Activated CD4-positive, alpha-beta T cell treated with anti-CD3 and anti-CD28 coated beads, Interleukin-2, amount 10 ng/mL, durations not matched to agents 24 days and 14 days (primary cell): ENCODE results near the gene JPH3. TPM values are rescaled to one million over a fixed set of nuclear protein-coding genes. Genes with fewer than 3 reads are reported as not detected.

Experiments
- DNase-seq: peaks from one replicate; pipeline ENCODE4 v3.0.0; 2022
- H3K27ac Mint-ChIP-seq: one replicate; pipeline ENCODE4 v1.8.0; 2022; ENCODE audit warnings: mild to moderate bottlenecking, mixed read lengths
- H3K27me3 Mint-ChIP-seq: one replicate; pipeline ENCODE4 v1.8.0; 2022; ENCODE audit warnings: mixed read lengths
- H3K36me3 Mint-ChIP-seq: one replicate; pipeline ENCODE4 v1.8.0; 2022; ENCODE audit warnings: low read depth, mild to moderate bottlenecking, mixed read lengths
- H3K4me1 Mint-ChIP-seq: one replicate; pipeline ENCODE4 v1.8.0; 2021; ENCODE audit warnings: mixed read lengths
- H3K4me3 Mint-ChIP-seq: one replicate; pipeline ENCODE4 v1.8.0; 2022; ENCODE audit warnings: mild to moderate bottlenecking, moderate library complexity, mixed read lengths
- H3K9me3 Mint-ChIP-seq: one replicate; pipeline ENCODE4 v1.8.0; 2021; ENCODE audit warnings: mixed read lengths
- intact Hi-C: fragments of 100-400 bp; cut with micrococcal nuclease; formaldehyde crosslinking; loops from one replicate; pipeline ENCODE4 v1.15.1; 2023
- total RNA-seq: library from RNA; stranded (reverse); gene quantifications from 2 replicates; pipeline ENCODE4 v1.2.3, GENCODE V29; 2022

JPH3 gene
- 0.19 TPM in 1 of 2 replicates, not detected in the other for total RNA-seq

DNA sequence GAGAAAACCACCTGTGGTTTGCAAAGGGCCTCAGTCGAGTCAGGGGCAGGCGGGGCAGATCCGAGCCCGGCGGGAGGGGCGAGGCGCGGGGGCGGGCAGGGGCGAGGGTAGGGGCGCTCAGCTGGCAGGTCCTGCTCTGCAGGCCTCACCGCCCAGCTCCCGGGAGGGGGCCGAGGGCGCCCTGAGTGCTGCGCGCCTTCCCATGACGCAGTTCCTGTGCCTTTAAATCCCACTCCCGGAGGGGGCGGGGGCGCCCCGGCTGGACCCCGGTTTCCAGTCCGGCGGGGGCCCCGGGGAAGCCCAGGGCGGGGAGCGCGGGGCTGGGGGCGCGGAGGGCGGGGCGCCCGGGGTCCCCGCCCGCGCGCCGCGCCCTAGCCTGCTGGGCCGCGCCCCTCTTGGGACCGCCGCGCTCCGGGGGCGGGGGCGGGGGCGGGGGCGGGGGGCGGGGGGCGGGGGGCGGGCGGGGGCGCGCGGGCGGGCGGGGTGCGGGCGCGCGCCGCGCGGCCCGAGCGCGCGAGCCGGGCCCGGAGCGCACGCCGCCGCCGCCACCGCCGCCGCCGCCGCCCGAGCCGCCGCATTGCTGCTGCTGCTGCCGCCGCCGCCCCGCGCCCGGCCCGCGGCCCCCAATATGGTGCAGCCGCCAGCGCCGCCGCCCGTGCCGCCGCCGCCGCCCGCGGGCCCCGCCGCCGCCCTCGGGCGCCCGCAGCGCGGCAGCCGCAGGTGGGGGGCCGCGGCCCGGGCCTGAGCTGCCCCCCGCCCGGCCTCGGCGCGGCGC, at the start of gene JPH3:
TSS of gene JPH3 (plus strand) at position 508 of the 775 bp plus-strand sequence. CDS start 639 bp downstream, outside the sequence.
- intact Hi-C loops: no loop called here
- no peak within 1 kb of the TSS for H3K27ac Mint-ChIP-seq
- peak within 1 kb of the TSS; percentile 54 for H3K4me3 Mint-ChIP-seq
- H3K36me3 Mint-ChIP-seq: no peaks in the 10 kb centered on the region
- no peaks in the 10 kb centered on the region for H3K9me3 Mint-ChIP-seq
- peaks cover 55% of the 10 kb centered on the region for H3K27me3 Mint-ChIP-seq
- no peak for DNase-seq
- H3K4me1 Mint-ChIP-seq: peaks cover 3% of the 10 kb centered on the region

DNA sequence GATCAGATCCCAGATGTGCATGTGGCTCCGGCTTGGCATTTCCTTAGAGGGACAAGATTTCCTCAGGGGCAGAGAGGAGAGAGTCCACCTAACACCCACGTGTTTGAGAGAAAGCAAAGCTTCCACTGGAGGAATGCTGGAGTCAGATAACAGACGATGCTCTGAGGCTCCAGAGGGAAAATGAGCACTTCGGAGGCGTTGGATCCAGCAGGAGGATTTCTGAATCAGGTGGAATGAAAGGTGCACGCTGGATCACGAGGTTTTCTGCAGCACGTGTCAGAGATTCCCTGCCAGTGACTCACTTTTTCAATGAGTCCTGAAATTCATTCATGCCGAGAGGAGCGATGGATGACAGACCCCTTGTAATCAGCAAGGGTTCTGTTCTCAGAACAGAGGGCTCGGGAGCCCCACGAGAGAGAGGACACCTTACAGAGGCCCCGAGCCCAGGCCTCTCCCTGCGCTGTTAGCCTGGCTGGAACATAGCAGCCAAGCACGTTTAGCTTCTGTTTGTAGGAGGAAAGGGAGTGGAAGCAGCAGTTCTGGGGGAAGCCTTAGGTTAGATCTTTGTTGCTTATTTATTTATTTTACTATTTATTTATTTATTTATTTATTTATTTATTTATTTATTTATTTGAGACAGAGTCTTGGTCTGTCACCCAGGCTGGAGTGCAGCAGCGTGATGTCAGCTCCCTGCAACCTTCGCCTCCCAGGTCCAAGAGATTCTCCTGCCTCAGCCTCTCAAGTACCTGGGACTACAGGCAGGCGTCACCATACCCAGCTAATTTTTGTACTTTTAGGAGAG, 49.3 kb upstream of the JPH3 start:
- no peak for DNase-seq
- Mint-ChIP-seq H3K27ac (no peak overlapping the region), H3K36me3 (no peaks in the 10 kb centered on the region), H3K27me3 (peaks cover 2% of the 10 kb centered on the region), H3K9me3 (no peaks in the 10 kb centered on the region), H3K4me1 (no peaks in the 10 kb centered on the region), H3K4me3 (no peak overlapping the region)
- intact Hi-C loops: loop anchor here (5.0 kb wide), 1 partner anchor 214 kb away; the partner anchor contains the start of gene KLHDC4

DNA sequence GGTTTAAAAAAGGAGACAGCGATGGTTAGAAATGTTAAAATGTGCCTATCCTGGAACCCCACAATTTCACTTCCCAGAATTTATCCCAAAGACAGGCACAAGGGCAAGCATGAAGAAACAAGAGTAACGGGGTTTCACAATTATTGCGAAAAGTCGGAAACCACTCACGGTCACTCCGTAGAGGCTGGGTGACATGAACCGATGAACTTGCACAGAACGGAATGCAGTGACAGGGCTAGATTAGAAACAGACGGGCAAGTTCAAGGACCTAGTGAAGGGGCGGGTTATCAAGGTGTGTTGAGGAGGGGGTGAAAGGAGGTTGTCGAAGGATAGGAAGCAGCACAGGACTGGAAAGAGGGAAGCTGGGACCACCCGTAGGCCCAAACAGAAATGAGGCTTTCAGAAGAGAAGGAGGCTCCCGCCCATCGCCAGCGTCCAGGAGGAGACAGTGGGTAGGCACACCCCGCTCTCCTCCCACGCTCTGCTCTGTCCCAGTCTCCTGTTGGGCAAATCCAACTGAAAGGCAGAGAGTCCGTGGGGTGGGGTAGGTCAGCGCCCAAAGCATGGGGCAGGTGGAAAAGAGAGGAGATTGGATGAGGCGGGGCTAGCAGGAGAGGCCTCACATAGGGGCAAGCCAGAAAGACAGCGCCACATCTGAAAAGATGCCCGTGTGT, 47.4 kb upstream of the JPH3 start:
- no peak overlapping the region for H3K27ac Mint-ChIP-seq
- no peaks in the 10 kb centered on the region for H3K9me3 Mint-ChIP-seq
- no peak for DNase-seq
- H3K4me3 Mint-ChIP-seq: no peak overlapping the region
- intact Hi-C loops: loop anchor here (5.0 kb wide), 1 partner anchor 212 kb away; the partner anchor contains the start of gene KLHDC4
- no peaks in the 10 kb centered on the region for H3K4me1 Mint-ChIP-seq
- peaks cover 2% of the 10 kb centered on the region for H3K27me3 Mint-ChIP-seq
- H3K36me3 Mint-ChIP-seq: no peaks in the 10 kb centered on the region

DNA sequence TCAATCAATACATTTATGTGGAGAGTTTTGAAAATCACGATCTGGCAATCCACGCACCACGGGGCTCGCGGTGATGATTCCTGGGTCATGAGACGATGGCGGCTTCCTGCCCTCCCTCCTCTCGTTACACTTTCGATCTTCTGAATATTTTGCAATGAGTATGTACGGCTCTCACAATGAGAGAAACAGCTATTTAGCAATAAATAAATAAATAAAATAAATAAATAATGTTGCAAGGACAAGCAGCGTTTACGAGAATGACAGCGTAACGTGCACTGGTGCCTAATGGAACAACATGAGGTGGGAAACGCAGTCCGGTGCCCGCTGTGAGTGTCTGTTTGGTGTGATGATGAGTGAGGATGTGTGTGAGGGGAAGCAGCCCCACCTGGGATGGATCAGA, 46.7 kb upstream of the JPH3 start:
- no peak for DNase-seq
- Mint-ChIP-seq H3K4me1 (no peaks in the 10 kb centered on the region), H3K27me3 (peaks cover 2% of the 10 kb centered on the region), H3K27ac (no peak overlapping the region), H3K4me3 (no peak overlapping the region), H3K9me3 (no peaks in the 10 kb centered on the region), H3K36me3 (no peaks in the 10 kb centered on the region)
- intact Hi-C loops: no loop called here

DNA sequence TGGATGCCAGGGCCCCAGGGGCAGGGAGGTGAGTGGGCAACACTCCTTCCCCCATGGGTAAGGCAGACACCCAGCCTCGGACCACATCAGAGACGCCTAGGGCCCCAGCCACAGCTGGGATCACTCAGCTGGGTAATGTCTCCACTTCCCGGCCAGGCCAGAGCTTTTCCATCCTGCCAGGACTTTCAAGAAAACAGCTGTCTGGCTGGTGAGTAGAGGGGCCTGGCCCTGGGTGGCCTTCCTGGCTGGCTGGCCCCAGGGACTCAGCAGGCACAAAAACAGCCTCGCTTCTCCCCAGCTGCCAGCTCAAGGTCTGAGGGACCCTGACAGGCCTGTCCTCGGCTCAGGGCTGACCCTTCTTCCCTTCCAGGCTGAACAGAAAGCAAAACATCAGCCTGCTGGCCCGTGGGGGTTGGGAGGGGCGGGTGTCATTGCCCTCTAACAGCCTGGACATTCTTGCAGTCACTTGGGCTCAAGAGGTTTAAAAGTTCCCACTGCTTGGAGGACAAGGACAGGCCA, 45.3 kb upstream of the JPH3 start:
- intact Hi-C loops: no loop called here
- no peaks in the 10 kb centered on the region for H3K4me1 Mint-ChIP-seq
- H3K27me3 Mint-ChIP-seq: peaks cover 2% of the 10 kb centered on the region
- H3K4me3 Mint-ChIP-seq: no peak overlapping the region
- H3K27ac Mint-ChIP-seq: no peak overlapping the region
- DNase-seq: no peak
- no peaks in the 10 kb centered on the region for H3K9me3 Mint-ChIP-seq
- no peaks in the 10 kb centered on the region for H3K36me3 Mint-ChIP-seq

DNA sequence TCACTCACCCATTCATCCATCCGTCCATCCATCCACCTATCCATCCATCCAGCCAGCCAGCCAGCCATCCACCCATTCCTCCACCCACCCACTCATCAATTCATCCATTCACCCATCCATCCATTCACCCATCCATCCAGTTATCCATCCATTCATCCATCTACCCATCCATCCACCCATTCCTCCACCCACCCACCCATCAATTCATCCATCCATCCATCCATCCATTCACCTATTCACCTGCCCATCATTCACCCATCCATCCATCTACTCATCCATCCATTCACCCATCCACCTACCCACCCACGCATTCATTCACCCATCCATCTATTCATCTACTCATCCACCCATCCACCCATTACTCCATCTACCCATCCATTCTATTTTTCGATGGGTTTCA, 43.6 kb upstream of the JPH3 start:
- Mint-ChIP-seq H3K27ac (no peak overlapping the region), H3K36me3 (no peaks in the 10 kb centered on the region), H3K27me3 (peaks cover 2% of the 10 kb centered on the region), H3K4me1 (no peaks in the 10 kb centered on the region), H3K4me3 (no peak overlapping the region), H3K9me3 (peaks cover 3% of the 10 kb centered on the region)
- DNase-seq: no peak
- intact Hi-C loops: no loop called here

DNA sequence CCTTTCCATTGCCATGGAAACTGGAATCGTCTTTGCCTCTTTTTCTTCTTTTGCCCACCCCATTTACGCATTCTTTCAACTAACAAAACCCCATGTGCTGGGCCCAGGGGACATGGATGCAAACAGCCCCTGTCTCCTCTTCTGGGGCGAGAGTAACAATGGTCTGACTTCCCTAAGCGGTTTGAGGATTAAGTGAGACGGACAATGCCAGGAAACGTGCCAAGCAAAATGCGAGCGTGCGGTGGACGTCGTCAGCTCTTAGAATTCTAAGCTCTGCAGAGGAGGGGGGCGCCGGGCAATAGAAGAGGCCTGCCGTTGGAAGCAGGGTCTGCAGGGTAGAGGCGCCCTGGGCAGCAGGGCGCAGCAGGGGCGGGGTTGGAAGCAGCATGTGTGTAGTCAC, 42.4 kb upstream of the JPH3 start:
- peaks cover 11% of the 10 kb centered on the region for H3K9me3 Mint-ChIP-seq
- intact Hi-C loops: no loop called here

DNA sequence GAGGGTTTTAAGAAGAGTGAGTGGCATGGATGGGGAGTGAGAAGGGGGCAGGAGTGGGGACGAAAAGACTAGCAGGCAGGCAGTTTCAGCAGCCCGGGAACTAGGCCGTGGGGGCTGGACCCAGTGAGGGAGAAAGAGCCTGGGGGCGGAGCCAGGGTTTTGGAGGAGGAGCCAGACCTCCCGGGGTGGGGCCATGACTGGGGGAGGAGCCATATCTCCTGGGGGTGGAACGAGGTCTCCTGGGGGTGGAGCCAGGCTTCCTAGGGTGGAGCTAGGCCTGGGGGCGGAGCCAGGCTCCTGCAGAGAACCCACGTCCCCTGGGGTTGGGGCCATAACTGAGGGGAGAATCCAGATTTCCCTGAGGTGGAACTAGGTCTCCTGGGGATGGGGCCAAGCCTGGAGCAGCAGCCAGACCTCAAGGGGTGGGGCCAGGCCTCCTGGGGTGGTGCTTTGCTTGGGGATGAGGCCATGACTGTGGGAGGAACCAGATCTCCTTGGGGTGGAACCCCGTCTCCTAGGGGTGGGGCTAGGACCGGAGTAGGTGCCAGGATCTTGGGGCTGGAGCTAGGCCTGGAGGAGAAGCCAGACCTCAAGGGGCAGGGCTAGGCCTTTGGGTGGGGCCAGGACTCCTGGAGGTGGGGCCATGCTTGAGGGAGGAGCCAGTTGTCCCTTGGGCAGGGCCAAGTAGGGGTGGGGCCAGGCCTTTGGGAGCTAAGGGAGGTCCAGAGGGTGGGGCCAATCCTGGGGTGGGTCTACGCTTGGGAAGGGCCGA, 41.7 kb upstream of the JPH3 start:
- no peaks in the 10 kb centered on the region for H3K36me3 Mint-ChIP-seq

More for the DNA sequence above, 42.4 kb upstream of the JPH3 start:
- no peak overlapping the region for H3K27ac Mint-ChIP-seq
- peaks cover 2% of the 10 kb centered on the region for H3K27me3 Mint-ChIP-seq
- H3K4me3 Mint-ChIP-seq: no peak overlapping the region
- no peak for DNase-seq
- no peaks in the 10 kb centered on the region for H3K4me1 Mint-ChIP-seq
- H3K36me3 Mint-ChIP-seq: no peaks in the 10 kb centered on the region

DNA sequence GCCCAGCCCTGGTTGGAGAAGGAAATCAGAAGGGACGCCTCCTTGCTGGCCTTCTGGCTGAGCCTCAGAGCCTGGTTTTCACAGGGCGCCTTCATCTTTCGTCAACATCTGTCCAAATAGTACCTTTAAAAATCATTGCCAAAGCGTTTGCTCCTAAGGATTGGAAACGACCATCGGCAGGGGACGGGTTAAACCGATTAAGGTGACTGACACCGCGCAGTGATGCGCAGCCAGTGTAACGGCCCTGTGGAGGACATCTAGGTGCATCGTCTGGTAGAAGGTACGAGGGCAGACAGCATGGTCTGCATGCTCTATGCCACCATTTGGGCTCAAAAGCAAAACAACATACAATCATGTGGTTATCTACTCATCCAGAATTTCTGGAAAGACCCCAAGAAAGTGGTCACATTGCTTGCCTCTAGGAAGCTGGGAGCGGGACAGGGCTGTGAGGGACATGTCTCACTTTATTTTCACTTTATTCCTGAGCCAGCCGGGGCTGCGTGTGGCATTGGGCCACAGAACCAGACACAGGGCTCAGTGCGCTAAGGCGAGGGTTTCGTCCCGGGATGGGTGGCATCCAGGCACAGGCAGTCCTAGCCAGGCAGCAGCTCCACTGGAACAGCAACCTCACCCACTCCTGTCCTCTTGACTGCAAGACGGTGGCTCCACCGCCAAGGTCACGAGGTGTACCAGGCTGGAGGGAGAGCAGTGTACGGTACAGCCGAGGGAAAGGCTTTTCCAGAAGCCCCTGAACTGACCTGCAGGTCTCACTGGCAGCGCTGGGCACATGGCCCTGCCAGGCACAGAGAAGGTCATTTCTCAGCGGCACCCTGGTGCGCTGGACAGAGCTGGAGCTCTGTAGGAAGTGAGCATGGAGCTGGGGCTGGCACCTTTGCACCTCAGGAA, 40.9 kb upstream of the JPH3 start:
- Mint-ChIP-seq H3K4me3 (no peak overlapping the region), H3K4me1 (no peaks in the 10 kb centered on the region), H3K27ac (no peak overlapping the region), H3K27me3 (peaks cover 2% of the 10 kb centered on the region), H3K36me3 (no peaks in the 10 kb centered on the region), H3K9me3 (peaks cover 11% of the 10 kb centered on the region)
- no peak for DNase-seq
- intact Hi-C loops: no loop called here

More for the DNA sequence above, 41.7 kb upstream of the JPH3 start:
- intact Hi-C loops: no loop called here
- Mint-ChIP-seq H3K27ac (no peak overlapping the region), H3K27me3 (peaks cover 2% of the 10 kb centered on the region), H3K4me3 (no peak overlapping the region), H3K4me1 (no peaks in the 10 kb centered on the region), H3K9me3 (peaks cover 11% of the 10 kb centered on the region)
- peak; percentile 72 for DNase-seq

DNA sequence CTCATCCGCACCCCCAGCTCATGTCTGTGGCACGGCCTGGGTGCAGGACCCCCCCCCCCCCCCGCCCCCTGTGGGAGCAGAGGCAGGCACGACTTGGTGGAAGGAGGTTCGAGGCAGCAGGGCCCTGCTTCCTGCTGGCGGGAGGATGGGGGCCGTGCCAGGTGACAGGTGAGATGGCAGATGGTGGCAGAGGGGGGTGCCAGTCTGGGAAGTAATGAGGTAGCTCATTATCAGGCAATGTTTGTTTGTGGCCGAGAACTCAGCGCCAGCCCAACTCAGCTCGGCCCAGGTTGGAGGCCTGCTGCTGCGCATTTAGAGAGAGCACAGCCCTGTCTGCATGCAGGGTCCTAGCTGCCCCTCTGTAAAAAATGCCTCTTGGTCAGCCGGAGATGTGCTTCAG, 40.1 kb upstream of the JPH3 start:
- H3K27ac Mint-ChIP-seq: no peak overlapping the region
- no peaks in the 10 kb centered on the region for H3K36me3 Mint-ChIP-seq
- peaks cover 2% of the 10 kb centered on the region for H3K27me3 Mint-ChIP-seq
- peaks cover 11% of the 10 kb centered on the region for H3K9me3 Mint-ChIP-seq
- no peak for DNase-seq
- intact Hi-C loops: no loop called here
- no peaks in the 10 kb centered on the region for H3K4me1 Mint-ChIP-seq
- H3K4me3 Mint-ChIP-seq: no peak overlapping the region

DNA sequence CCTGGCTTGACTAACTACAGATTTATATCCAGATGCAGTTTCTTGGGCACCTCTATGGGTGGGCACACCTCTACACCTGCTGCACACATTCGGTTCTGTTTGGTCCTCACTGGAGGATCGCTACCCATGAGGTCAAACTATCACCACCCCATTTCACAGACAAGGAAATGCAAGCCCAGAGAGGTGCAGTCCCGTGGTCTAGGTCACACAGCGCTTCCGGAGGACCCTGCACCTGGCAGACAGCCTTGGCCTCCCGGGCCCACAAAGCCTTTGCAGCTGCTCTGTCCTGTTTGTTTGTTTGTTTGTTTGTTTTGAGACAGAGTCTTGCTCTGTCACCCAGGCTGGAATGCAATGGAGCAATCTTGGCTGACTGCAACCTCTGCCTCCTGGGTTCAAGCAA, 39.3 kb upstream of the JPH3 start:
- intact Hi-C loops: no loop called here
- H3K4me3 Mint-ChIP-seq: no peak overlapping the region
- peaks cover 11% of the 10 kb centered on the region for H3K9me3 Mint-ChIP-seq

DNA sequence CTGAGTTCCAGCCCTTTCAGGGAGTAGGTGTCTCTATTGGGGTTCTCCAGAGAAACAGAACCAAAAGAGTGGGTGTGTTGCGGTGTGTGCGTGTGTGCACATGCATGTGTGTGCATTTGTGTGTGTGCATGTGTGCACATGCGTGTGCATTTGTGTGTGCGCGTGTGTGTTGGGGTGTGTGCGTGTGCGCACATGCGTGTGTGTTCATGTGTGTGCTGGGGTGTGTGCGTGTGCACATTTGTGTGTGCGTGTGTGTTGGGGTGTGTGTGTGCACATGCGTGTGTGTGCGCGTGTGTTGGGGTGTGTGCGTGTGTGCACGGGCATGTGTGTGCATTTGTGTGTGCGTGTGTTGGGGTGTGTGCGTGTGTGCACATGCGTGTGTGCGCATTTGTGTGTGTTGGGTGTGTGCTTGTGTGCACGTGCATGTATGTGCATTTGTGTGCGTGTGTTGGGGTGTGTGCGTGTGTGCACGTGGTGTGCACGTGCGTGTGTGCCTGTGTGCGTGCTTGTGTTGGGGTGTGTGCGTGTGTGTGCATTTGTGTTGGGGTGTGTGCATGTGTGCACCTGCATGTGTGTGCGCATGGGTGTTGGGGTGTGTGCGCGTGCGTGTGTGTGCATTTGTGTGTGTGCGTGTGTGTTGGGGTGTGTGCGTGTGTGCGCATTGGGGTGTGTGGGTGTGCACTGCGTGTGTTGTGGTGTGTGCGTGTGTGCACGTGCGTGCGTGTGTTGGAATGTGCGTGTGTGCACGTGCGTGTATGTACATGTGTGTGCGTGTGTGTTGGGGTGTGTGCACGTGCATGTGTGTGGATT, 38.4 kb upstream of the JPH3 start:
- Mint-ChIP-seq H3K27ac (no peak overlapping the region), H3K4me3 (no peak overlapping the region), H3K9me3 (peaks cover 11% of the 10 kb centered on the region), H3K4me1 (no peaks in the 10 kb centered on the region), H3K36me3 (no peaks in the 10 kb centered on the region), H3K27me3 (no peaks in the 10 kb centered on the region)
- DNase-seq: no peak
- intact Hi-C loops: no loop called here

More for the DNA sequence above, 39.3 kb upstream of the JPH3 start:
- DNase-seq: no peak
- Mint-ChIP-seq H3K27me3 (peaks cover 2% of the 10 kb centered on the region), H3K4me1 (no peaks in the 10 kb centered on the region), H3K36me3 (no peaks in the 10 kb centered on the region), H3K27ac (no peak overlapping the region)
